Activated CD8-positive, alpha-beta memory T cell treated with anti-CD3 and anti-CD28 coated beads for 36 hours (primary cell): ENCODE measurements around the gene ZBTB2. TPM values are rescaled to one million over a fixed set of nuclear protein-coding genes. Genes with fewer than 3 reads are reported as not detected.
"Not testable (repeated sequence)": the region's sequence is repeated elsewhere in the genome, so short reads cannot be mapped to it uniquely, and the experiment has no call there.

Source experiments
- CTCF ChIA-PET: fragments of 350-600 bp; sonication (Branson Sonifier 250); formaldehyde crosslinking; loops from one replicate; lab custom pipeline; 2021; ENCODE audit warnings: antibody characterized with exemption; lab: Charles Lee
- POLR2A ChIA-PET: fragments of 350-600 bp; sonication (Branson Sonifier 250); formaldehyde crosslinking; loops from one replicate; lab custom pipeline; 2021; ENCODE audit warnings: antibody characterized with exemption; lab: Charles Lee
- total RNA-seq, 2 experiments: library from RNA; stranded (reverse); gene quantifications; one replicate each; pipeline ENCODE4 v1.2.3, GENCODE V29; 2021

ZBTB2 gene
- total RNA-seq, 2 experiments from 2014 or later: 20.8 to 22.2 TPM

GRCh38 chr6:151409260-151409659 lies 17.9 kb upstream of the ZBTB2 start:
- CTCF ChIA-PET: no interaction called here

GRCh38 chr6:151408858-151409257 lies 17.5 kb upstream of the ZBTB2 start:
- ChIA-PET POLR2A (no interaction called here), CTCF (no interaction called here)

More at GRCh38 chr6:151409260-151409659, 17.9 kb upstream of the ZBTB2 start:
- POLR2A ChIA-PET: no interaction called here

DNA sequence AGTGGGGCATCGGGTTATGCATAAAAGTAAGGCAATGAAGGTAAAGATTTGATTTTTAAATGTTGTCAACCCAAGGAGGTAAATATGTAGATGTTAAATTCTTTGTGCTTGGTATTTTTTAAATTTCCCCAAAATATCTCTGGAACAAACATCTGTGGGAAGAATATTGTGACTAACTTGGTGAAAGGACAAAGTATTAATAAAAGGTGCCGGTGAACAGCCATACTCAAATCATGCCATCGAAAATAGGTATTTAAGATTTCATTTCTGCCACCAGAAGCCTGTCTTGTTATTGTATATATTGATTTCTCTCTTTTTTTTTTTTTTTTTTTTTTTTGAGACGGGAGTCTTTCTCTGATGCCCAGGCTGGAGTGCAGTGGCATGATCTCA lies 12.6 kb upstream of the ZBTB2 start:
- ChIA-PET CTCF (interaction anchor here (0.6 to 1.1 kb wide), 2 partner anchors 9 to 624 kb away, joined by 3 read pairs; no protein-coding TSS in a partner anchor), POLR2A (no interaction called here)

DNA sequence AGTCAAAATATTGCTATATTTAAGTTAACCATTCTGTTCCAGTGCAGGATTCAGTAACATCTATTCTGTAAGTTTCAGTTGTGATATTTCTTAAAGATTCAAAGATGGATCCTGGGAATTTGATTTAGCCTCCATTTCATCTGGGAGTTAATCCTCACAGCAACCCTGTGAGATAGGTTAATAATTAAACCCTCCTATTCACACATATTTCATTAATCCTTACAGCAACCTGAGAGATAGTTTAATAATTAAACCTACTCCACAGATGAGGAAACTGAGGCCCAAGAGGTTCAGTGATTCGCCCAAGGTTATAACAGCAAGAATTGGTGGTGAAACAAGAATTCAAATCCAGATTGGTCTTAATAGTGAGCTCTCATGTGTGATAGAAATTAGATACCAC lies 10.9 kb upstream of the ZBTB2 start:
- CTCF ChIA-PET: no interaction called here
- POLR2A ChIA-PET: no interaction called here

- POLR2A ChIA-PET: no interaction called here
- CTCF ChIA-PET: no interaction called here
Measured at GRCh38 chr6:151400473-151400872, 9.1 kb upstream of the ZBTB2 start.

GRCh38 chr6:151399679-151400078 lies 8.3 kb upstream of the ZBTB2 start:
- ChIA-PET CTCF (no interaction called here), POLR2A (no interaction called here)

GRCh38 chr6:151393410-151393809 lies 2.1 kb upstream of the ZBTB2 start:
- ChIA-PET POLR2A (no interaction called here), CTCF (interaction anchor here (0.6 kb wide), 1 partner anchor 20 kb away, joined by 4 read pairs; no protein-coding TSS in a partner anchor)

GRCh38 chr6:151392427-151392826 lies 1.1 kb upstream of the ZBTB2 start:
- ChIA-PET POLR2A (no interaction called here), CTCF (interaction anchor here (0.6 kb wide), 1 partner anchor 19 kb away, joined by 4 read pairs; no protein-coding TSS in a partner anchor)

DNA sequence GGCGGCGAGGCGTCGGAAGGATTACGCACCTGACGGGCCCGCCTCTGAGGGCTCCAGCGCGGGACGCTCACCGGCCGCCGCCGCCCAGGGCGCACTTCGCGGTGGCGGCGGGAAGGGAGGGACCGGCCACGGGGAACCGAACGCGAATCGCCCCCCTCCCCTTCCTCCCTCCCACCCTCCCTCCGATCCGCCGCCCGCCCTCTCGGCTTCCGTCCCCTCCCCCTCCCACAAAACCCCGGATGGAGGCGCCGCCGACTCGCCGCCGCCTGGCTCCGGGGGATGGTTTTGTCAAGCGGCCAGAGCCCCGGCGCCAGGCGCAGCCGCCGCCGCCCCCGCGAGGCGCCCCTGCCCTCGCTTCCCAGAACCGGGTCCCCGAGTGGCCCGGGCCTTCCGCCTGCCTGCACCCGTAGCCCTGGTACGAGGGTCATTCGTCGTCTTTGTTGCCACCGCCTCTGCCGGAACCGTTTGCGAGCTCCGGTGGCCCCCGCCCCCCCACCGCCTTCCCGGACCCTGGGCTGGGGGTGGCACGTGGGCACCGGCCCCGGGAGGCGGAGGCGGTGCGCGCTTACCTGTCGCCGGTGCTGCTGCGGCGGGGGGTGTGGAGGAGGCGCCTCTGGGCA lies 398 bp downstream of the ZBTB2 start:
- ChIA-PET POLR2A (interaction anchor here (1.7 to 2.1 kb wide), 3 partner anchors 12 to 61 kb away, joined by 4 to 14 read pairs (median 13); partner anchors contain the start of gene RMND1), CTCF (no interaction called here)

DNA sequence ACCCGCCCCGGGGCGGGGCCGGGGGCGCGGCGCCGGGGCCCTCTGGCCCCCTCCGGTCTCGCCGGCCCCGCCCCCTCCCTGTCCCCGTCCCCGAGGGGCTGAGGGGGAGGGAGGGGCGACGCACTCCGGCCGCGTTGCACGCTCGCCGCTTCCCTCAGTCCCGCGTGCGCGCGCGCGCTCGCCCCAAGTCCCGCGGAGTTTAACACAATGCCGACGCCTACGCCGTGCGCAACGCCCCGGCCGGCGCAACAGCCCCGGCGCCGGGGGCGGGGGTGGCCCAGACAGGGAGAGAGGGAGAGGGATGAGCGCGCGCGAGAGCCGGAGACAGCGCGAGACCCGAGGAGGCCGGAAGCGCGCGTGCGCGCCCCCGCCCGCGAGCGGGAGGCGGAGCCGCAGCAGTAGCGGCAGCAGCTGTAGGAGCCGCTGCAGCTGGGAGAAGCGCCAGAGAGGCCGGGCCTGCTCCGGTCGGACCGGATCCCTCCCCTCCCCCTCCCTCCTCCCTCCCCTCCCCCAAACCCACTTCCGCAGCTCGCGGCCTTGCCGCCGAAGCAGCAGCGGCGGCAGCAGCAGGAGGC lies 996 bp downstream of the ZBTB2 start:
- ChIA-PET CTCF (interaction anchor here (1.0 to 1.1 kb wide), 2 partner anchors 11 to 14 kb away, joined by 3 to 4 read pairs; no protein-coding TSS in a partner anchor), POLR2A (interaction anchor here (0.6 to 2.1 kb wide), 6 partner anchors 10 to 62 kb away, joined by 4 to 14 read pairs (median 6); partner anchors contain the start of gene RMND1)

DNA sequence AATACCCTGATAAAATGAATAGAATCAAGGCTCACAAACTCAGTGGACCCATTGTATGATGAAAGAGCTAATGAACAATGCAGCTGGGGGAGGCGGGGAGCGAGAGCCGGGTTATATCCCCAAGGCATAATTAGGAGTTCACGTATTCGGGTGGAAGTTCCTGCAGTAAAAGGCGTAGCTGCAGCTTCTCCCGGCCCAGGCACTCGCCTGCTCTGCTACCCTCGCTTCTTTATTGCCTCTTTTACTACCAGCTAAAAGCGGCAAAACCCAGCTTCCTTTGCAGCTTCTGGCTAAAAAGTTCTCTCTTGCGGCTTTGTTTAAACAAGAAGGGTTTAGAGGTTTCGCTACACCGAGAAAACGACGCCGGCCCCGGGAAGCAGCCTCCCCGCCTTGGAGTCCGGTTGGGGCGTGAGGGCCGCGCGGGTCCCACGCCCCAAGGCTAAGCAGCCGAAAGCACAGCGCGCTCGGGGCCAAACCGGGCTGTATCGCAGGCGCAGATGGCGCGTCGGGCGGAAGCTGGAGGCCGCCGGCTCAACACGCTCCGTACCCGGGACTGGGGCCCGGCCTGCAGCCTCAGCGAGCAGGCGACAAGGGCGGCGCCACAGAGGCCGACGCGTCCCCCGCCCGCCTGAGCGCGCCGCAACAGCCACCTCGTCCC lies 1.6 kb downstream of the ZBTB2 start:
- POLR2A ChIA-PET: interaction anchor here (0.6 to 2.1 kb wide), 7 partner anchors 9 to 913 kb away, joined by 3 to 14 read pairs (median 5); partner anchors contain the start of gene RMND1
- CTCF ChIA-PET: interaction anchor here (1.0 to 1.1 kb wide), 2 partner anchors 11 to 13 kb away, joined by 3 to 4 read pairs; no protein-coding TSS in a partner anchor

DNA sequence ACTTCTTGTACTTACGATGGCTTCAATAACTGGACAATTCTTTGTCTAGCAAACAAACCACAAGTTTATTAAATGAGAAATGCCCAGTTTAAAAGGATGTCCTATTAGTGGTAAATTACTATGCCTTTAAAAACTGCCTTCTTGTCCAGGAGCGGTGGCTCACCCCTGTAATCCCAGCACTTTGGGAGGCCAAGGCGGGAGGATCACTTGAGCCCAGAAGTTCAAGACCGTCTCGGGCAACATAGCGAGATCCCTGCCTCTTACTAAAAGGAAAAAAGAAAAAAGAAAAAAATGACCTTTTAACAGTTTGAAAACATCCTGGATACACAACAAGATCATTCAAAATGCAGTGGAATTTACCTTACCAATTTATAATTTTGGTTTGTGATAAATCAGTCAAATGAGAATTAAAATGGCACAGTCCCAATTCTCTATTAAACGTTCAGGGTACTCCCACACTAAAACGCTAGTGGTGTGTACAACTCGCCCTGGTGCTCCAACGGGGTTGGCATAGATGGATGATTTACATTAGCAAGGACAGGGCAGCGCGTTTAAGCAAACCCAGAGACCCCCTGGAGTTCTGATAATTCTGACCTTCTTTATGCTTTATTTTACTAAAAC lies 2.3 kb downstream of the ZBTB2 start:
- ChIA-PET POLR2A (interaction anchor here (0.9 to 2.1 kb wide), 5 partner anchors 9 to 63 kb away, joined by 4 to 14 read pairs (median 7); partner anchors contain the start of gene RMND1), CTCF (interaction anchor here (1.0 to 1.3 kb wide), 3 partner anchors 10 to 15 kb away, joined by 3 to 4 read pairs (median 3); no protein-coding TSS in a partner anchor)

- ChIA-PET POLR2A (no interaction called here), CTCF (interaction anchor here (1.3 kb wide), 1 partner anchor 14 kb away, joined by 3 read pairs; no protein-coding TSS in a partner anchor)
Measured at GRCh38 chr6:151388236-151388635, 3.1 kb downstream of the ZBTB2 start.

DNA sequence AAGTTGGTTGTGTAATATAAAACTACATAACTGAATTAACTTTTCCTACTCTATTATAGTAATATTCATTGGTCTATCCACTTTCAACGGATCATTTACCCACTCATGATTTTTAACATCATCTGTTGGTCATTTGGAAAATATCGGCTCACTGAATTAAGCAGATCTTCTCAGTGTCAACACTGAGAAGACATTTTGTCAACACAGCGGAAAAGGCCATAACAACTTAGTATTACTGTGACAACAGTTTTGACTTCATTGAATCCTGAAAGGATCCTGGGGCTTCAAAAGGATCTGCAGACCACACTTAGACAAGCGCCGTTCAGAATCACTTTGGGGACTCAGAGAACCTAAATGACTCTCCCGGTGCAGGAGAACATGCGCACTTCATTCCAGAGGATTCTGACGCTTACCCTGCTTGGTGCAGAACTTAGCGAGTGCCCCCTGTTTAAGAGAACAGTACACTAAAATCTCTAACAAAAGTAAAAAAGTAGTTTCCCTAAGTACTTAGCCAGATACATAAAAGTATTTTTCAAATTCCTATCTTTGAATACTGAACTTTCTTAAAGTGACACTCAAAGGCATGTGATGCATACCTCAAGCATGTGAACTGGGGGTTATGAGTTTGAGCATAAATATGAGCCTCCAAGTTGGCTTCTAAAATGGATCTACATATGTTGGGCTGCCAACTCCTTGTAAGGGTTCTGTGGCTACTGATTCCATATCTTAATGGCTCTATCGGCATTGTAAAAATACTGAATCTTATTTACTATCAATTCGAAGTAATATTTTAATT lies 4.0 kb downstream of the ZBTB2 start:
- ChIA-PET POLR2A (no interaction called here), CTCF (interaction anchor here (1.3 kb wide), 1 partner anchor 13 kb away, joined by 3 read pairs; no protein-coding TSS in a partner anchor)

- CTCF ChIA-PET: no interaction called here
Measured at GRCh38 chr6:151385177-151385576, 6.2 kb downstream of the ZBTB2 start.

DNA sequence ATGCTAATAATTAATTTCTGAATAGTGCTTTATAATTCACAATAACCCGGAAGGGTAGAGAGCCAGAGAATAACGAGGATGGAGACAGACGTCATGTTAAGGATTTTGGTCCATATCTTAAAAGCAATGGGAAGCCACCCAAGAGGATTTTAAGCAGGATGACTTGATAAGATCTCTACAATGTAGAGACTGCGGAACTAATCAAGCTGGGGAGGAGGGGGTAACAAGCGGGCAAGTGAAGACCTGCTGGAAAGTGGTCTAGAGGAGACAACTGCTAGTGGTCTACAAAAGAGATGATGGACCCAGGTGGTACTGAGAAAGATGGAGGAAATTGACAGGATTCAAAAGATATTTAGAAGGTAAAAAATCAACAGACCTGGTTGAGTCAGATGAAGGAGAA lies 7.2 kb downstream of the ZBTB2 start:
- ChIA-PET CTCF (no interaction called here), POLR2A (no interaction called here)

More at GRCh38 chr6:151385177-151385576, 6.2 kb downstream of the ZBTB2 start:
- POLR2A ChIA-PET: no interaction called here

DNA sequence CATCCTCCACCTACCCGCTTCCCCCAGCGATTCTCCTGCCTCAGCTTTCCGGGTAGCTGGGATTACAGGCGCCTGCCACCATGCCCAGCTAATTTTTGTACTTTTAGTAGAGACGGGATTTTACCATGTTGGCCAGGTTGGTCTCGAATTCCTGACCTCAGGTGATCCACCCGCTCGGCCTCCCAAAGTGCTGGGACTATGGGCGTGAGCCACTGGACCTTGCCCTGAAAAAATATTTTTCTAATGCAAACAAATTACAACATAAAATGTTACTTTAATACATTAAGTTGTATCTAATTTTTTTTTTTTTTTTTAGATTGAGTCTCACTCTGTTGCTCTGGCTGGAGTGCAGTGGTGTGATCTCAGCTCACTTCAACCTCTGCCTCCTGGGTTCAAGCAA lies 8.7 kb downstream of the ZBTB2 start:
- POLR2A ChIA-PET: interaction anchor here (0.7 kb wide), 1 partner anchor 13 kb away, joined by 3 read pairs; no protein-coding TSS in a partner anchor
- CTCF ChIA-PET: not testable (repeated sequence)

DNA sequence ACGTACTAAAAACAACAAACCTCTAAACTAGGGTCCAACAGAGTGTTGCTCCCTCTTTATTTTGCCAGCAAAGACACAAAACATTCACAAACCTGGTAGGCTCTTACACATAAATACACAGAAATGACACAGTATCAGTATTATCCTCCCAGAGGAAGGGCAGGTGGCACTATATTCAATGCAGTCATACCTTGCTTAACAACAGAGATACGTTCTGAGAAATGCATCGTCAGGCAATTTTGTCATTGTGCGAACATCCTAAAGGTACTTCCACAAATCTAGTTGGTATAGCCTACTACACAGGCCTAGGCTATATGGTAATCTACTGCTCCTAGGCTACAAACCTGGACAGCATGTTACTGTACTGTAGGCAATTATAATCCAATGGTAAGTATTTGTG lies 9.6 kb downstream of the ZBTB2 start:
- ChIA-PET POLR2A (interaction anchor here (0.7 kb wide), 1 partner anchor 14 kb away, joined by 3 read pairs; no protein-coding TSS in a partner anchor), CTCF (no interaction called here)
